D341Med (cell line): Measurements from ENCODE around the gene CCT3.
"Not testable (repeated sequence)": the region's sequence is repeated elsewhere in the genome, so short reads cannot be mapped to it uniquely, and the experiment has no call there.

ENCODE experiments used
- DNase-seq: peaks from one replicate; pipeline ENCODE4 v3.0.0; 2012; ENCODE audit warnings: low spot score

CCT3 gene

DNA sequence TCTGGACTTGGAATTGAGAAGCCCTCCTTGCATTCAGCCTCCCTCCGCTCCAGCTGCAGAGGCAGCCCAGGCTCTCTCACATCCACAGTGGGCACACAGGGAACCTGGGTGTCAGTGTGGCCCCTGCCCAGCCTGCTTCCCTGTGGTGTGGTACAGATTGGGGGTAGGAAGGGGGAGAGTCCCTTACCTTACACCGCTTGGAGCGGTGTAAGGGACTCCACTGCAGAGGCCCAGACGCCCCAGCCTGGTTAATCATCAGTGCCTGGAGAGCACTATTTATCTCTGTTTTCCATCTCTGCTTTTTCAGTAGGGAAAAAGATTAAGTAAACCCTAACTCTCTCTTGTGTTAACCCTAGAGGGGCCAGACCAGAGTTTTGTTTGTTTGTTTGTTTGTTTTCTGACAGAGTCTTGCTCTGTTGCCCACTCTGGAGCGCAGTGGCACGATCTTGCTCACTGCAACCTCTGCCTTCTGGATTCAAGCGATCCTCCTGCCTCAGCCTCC is 30.1 kb upstream of the CCT3 start:
- no peak for DNase-seq

GRCh38 chr1:156367383-156368156 is 29.5 kb upstream of the CCT3 start:
- DNase-seq = no peak

GRCh38 chr1:156366378-156367166 is 28.5 kb upstream of the CCT3 start:
- DNase-seq = no peak

DNA sequence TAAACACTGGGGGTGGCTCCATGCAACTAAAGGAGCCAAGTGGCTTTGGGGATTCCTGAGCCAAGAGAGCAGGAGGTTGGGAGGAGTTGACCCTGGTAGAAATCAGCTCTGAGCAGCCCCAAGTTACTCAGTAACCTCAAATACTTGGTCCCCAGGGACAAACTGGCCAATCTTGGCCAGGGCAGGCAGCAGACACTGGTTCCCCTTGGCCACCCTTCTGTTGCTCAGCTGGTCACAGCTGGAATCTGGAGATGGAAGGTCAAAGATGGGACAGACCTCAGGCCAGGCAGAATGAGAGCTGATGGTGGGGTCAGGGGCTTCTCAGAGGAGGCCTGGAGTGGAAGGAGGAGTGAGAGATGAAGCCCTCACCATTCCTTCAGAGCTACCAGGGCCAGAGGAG is 27.7 kb upstream of the CCT3 start:
- DNase-seq = no peak

DNA sequence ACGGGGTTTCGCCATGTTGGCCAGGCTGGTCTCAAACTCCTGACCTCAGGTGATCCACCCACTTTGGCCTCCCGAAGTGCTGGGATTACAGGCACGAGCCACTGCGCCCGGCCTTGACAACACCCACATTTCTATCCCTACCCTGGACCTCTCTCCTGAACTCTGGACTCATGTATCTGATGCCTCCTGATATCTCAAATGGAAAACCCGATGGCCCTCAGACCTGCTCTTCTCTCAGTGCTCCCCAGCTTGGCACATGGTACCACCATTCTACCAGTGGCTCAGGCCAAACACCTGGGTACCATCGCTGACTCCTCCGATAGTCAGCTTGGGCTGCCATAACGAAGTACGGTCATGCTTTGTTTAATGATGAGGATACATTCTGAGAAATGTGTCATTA is 22.4 kb upstream of the CCT3 start:
- DNase-seq = no peak

GRCh38 chr1:156359973-156360372 is 21.9 kb upstream of the CCT3 start:
- DNase-seq = peak; percentile 83

GRCh38 chr1:156359249-156359648 is 21.2 kb upstream of the CCT3 start:
- no peak for DNase-seq

DNA sequence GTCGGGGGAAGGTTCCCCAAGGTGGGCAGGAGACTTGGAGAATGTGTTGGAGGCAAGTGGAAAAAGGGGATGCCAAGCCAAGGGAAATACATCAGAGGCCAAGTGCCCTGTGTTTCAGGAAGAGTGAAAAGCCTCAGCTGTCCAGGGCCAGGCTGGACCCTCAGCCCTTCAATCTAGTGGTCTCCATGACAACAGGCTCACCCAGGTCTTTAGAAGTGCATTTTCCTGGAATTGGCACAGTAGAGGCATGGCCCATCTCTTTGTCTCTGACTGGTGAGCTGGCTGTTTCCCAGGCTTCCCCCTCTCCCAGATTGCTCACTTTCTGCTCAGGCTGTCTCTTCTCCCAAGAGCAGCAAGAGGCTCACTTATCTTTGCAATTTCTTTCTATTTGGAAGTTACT is 20.5 kb upstream of the CCT3 start:
- no peak for DNase-seq

GRCh38 chr1:156357977-156358376 is 19.9 kb upstream of the CCT3 start:
- DNase-seq = no peak

DNA sequence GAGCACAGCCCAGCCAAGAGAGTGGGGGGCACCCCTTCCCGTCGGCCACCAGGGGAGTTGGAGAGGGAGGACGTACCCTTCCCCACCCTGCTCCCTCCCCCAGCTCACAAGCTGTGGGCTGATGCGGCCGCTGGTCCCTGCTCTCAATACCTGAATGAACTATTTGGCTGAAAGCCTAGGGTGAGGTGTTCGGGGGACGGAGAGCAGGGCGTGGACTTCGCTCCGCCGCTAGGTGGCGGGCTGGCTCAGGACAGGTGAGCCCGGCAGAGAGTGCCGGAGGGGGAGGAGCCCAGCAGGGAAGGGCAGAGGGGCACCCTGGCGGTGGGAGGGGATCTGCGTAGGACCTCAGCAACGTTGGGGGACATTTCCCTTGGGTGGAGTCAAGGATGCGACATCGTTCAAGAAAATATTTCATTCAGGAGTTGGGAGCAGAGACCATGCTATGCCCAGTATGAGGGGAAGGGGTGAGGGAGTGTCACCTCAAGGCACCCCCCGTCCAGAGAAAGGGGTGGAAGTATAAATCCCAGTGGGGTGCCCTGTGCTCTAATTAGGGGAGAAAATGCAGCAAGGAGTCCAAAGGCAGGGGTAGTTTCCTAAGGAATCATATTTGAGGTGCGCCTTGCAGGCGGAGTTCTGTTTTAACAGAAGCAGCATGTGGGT is 18.9 kb upstream of the CCT3 start:
- DNase-seq = peak; percentile 93

GRCh38 chr1:156356262-156356874 is 18.3 kb upstream of the CCT3 start:
- no peak for DNase-seq

DNA sequence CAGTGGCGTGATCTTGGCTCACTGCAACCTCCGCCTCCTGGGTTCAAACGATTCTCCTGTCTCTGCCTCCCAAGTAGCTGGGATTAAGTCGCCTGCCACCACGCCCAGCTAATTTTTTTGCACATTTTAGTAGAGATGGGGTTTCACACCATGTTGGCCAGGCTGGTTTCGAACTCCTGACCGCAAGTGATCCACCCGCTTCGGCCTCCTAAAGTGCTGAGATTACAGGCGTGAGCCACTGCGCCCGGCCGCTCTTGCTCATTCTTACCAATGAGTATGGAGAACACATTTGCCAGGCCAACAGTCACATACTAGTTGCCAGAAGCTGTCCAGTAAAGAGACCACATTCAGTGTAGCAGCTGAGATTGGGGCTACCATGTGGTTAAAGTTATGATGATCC is 14.4 kb upstream of the CCT3 start:
- DNase-seq = not testable (repeated sequence)

GRCh38 chr1:156347331-156347730 is 9.2 kb upstream of the CCT3 start:
- DNase-seq = no peak

- no peak for DNase-seq
These were observed 8.5 kb upstream of the CCT3 start for GRCh38 chr1:156346636-156347035.

- DNase-seq = not testable (repeated sequence)
These were observed 7.9 kb upstream of the CCT3 start for GRCh38 chr1:156346035-156346434.

- DNase-seq = no peak
These were observed 6.3 kb upstream of the CCT3 start for GRCh38 chr1:156344409-156344808.

DNA sequence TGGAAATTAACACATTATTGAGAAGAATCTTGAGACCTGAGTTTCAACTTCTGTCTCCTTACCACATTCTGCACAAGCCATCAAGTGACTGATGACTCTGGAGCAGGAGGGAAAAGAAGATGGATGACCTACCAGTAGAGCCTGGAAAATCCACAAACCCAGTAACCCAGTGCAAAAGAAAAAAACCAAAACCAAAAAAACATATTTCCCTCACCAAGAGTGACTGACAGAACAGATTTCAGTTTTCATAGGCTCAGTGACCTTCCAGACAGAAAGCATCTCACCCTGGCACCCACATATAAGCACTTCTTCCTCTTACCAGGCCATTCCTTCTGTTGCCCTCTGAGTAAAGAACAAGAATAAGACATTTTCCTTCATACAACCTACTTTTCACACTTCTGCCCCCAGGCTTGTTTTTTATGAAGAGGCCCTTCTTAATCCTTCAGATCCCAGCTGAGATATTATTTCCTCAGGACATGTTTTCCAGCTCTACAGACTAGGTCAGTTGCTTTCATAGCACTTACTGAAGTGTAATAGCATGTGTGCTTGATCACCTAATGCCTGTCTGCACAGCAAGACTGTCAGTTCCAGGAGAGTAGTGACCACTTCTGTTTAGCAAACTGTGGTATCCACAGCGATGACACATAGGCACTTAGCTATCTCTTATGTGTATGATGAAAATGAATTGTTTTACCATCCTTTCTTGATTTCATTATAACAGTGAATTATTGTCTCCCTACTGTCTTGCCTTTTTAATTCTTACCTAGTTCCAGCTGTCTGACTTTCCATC is 4.3 kb upstream of the CCT3 start:
- DNase-seq = no peak

GRCh38 chr1:156337888-156338179 is 258 bp downstream of the CCT3 start:
- no peak for DNase-seq

DNA sequence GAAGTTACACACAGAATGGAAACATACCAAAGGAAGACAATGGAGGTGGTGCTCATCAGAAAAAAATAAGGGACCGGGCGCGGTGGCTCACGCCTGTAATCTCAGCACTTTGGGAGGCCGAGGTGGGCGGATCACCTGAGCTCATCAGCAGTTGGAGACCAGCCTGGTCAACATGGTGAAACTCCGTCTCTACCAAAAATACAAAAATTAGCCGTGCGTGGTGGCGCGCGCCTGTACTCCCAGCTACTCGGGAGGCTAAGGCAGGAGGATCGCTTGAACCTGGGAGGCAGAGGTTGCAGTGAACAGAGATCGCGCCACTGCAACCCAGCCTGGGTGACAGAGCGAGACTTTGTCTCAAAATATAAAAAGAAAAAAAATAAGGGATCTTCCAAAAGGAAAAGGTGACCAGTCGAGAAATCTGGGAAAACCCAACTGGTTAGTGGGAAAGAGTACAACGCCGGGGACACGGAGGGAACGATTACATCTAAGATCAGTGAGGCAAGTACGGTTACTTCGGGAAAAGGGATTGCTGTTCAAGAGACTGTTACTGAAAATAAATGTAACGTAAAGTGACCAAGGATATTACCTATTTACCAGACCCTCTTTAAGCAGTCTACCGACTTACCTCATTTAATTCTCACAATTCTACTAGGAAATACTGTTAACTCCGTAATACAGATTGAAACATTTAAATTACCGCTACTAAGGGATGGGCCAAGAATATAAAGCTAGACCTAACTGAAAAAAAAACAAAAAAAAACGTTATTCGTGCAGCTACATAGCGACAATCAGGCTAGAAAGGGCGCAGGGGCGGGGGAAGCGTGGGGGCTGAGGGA is 822 bp downstream of the CCT3 start:
- no peak for DNase-seq

- no peak for DNase-seq
These were observed 1.9 kb downstream of the CCT3 start for GRCh38 chr1:156336242-156336641.

- DNase-seq = not testable (repeated sequence)
These were observed 14.9 kb downstream of the CCT3 start for GRCh38 chr1:156323179-156323578.
